Upper lobe of left lung (tissue), 4 donors: ENCODE data around the gene MAST4.

Experiments used
- EP300 ChIP-seq, 4 donors: sonication (generic); formaldehyde crosslinking; IDR thresholded peaks; one replicate each; pipeline ENCODE4 v1.5.1; 2017; ENCODE audit warnings: antibody characterized with exemption in 4 of 4, control low read depth in 2 of 4
- POLR2A ChIP-seq, 4 donors: fragments of 450-650 bp; IDR thresholded peaks; one replicate each; pipeline ENCODE4 v1.5.1; 2016 to 2017; ENCODE audit warnings: antibody characterized with exemption in 4 of 4, mild to moderate bottlenecking in 2 of 4
- POLR2AphosphoS5 ChIP-seq, 2 donors: sonication (generic); formaldehyde crosslinking; IDR thresholded peaks; one replicate each; pipeline ENCODE4 v1.5.1; 2017; ENCODE audit warnings: antibody characterized with exemption in 2 of 2
- TF ChIP-seq, protein P1 (sequence below), 6 experiments: fragments of 450-650 bp in 4 of 6; fragments of 200-600 bp in 2 of 6; sonication (generic) in 2 of 6; IDR thresholded peaks; one replicate each; pipeline ENCODE4 v1.5.1; 2016 to 2019; ENCODE audit warnings: antibody characterized with exemption in 6 of 6

DNA sequence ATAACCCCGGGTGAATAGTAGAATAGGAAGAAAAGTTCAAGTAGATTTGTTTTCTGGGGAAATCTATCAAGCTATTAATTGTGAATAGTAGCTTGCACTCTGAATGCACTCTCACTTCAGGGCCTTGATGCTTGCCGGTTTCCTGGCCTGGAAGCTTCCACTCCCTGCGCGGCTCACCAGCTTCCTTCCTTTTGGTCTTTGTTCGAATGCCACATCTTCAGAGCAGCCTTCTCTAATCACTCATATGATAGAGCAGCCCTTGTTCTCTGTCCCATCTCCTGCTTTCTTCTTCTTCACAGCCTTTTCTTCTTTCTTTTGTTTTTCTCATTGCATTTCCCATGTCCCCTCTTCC lies 146.7 kb downstream of the MAST4 start:
- TF ChIP-seq, protein P1, sequence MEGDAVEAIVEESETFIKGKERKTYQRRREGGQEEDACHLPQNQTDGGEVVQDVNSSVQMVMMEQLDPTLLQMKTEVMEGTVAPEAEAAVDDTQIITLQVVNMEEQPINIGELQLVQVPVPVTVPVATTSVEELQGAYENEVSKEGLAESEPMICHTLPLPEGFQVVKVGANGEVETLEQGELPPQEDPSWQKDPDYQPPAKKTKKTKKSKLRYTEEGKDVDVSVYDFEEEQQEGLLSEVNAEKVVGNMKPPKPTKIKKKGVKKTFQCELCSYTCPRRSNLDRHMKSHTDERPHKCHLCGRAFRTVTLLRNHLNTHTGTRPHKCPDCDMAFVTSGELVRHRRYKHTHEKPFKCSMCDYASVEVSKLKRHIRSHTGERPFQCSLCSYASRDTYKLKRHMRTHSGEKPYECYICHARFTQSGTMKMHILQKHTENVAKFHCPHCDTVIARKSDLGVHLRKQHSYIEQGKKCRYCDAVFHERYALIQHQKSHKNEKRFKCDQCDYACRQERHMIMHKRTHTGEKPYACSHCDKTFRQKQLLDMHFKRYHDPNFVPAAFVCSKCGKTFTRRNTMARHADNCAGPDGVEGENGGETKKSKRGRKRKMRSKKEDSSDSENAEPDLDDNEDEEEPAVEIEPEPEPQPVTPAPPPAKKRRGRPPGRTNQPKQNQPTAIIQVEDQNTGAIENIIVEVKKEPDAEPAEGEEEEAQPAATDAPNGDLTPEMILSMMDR (IDR thresholded peaks at IDR 0.05) = no peak
- TF ChIP-seq EP300 (IDR thresholded peaks at IDR 0.05) = no peak
- TF ChIP-seq POLR2AphosphoS5 (IDR thresholded peaks at IDR 0.05) = no peak
- no peak for TF ChIP-seq POLR2A (IDR thresholded peaks at IDR 0.05)
